CD1c-positive myeloid dendritic cell (primary cell): ENCODE data around the gene COPZ1.
"Not testable (repeated sequence)": the region's sequence is repeated elsewhere in the genome, so short reads cannot be mapped to it uniquely, and the experiment has no call there.

Source experiments
- DNase-seq: peaks from one replicate; pipeline ENCODE4 v3.0.0-alpha.2; 2016; ENCODE audit errors: extremely low spot score

COPZ1 gene, protein sequence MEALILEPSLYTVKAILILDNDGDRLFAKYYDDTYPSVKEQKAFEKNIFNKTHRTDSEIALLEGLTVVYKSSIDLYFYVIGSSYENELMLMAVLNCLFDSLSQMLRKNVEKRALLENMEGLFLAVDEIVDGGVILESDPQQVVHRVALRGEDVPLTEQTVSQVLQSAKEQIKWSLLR

DNA sequence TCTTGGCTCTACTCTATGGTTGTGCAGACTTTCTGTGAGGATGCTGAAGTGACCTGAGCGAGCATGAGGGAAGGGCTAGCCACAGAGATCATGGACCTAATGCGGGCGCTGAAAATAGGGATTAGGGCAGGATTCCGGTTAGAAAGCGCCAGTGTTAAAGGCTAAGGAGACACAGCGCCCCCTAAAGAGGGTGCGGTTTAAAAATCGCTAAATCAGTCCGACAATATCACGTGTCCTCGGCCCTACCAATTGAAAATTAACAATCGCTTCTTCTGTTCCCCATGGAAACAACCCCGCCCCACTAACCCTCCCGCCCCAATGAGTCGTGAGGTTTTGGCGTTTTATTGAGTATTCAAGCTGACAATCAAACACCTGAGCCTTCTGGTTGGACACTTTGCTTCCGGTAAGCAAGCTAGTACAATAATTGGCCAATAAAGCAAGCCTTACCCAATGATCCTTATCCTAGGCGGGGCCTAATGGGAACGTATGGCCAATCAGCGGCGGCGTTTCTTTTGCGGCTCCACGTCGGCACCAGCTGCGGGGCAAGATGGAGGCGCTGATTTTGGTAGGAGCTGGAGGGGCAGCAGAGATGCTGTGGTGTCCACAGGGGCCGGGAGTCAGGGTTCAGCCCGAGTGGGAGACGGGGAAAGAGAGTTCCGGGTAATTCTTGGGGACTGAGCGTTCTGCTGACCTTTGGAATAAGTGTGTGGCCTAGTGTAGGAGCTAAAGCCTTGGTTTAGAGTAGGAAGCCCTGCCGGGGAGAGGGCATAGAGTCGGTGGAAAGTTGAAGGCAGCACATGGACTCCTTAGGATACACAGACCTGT is at the start of gene COPZ1:
Gene COPZ1 (plus strand): TSS at position 515 of the 825 bp plus-strand sequence. CDS start 33 bp downstream, at position 548.
- peak; percentile 99 for DNase-seq

DNA sequence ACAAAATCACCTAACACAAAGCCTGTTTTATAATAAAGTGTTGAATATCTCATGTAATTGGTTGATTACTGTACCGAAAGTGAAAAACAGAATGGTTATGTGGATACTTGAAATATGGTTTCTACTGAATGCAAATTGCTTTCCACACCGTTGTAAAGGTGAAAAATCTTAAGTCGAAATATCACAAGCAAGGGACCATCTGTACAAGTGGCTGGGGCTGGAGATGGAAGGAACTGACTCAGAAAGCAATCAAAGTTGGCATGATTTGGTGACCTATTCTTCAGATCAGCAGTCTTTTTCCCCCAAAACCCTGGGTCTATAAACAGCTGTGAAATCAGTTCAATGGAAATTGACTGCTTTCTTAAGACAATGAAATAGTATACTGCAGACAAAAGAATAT is 48.6 kb upstream of the COPZ1 start:
- DNase-seq = no peak

DNA sequence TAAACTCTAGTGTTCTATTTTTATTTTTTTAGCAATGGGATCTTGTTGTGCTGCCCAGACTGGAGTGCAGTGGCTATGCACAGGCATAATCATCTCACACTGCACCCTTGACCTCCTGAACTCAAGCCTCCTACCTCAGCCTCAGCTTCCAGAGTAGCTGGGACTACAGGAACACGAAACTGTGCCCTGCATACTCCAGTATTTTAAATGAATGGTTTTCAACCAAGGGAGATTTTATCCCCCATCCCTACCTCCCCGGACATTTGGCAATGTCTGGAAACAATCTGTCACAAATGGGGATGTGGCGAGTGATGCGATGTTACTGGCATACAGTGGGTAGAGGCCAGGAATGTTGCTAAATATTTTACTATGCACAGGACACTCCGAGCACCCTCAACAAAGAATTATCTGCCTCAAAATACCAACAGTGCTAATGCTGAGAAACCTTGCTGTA is 47.1 kb upstream of the COPZ1 start:
- DNase-seq = no peak

DNA sequence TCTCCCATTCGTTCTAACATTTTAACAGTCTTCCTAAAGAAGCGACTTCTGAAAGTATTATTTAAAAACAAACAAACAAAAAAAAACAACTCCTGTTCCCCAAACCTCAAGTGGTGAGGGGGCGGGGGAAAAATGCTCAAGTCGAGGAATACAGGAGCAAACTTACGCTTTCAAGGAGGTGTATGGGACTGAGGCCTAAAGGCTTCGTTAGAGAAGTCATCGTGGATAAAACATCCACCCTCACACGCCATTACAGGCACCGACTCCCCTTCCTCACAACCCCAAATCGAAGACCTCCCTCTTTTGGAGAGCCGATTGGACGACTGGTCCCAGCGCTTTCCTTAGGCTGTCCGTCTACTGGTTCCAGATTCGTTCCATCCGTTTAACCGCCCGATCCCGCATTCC is 45.7 kb upstream of the COPZ1 start:
- no peak for DNase-seq

DNA sequence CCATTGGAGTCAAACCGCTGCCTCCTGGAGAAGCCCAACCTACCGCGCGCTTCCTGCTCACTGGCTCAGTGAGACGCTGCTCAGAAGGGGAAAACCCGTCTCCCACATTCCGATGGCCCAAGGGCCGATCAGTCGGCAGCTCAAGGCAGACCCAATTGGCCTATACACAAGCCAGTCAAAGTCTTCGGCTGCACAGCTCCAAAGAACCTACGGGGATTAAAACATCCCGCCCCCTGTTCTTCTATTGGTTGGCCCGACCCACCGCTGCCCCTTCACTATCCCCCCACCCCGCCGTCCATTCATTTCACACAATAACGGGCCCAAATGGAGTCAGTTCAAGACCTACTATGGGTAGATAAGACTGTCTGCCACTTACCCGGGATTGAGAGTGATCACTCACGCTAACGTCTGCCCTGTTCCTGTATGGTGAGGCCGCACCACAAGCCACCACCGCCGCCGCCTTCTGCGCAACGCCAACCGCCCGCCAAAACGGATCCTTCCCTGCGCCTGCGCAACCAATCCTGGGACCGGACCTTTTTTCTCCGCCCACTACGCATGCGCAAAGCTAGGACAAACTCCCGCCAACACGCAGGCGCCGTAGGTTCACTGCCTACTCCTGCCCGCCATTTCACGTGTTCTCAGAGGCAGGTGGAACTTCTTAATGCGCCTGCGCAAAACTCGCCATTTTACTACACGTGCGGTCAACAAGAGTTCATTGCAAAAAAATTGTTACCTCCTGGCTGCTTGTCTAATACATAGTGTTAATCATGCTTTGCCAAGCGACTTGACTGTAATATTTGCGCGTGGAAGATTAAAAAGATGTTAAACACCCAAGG is 45.1 kb upstream of the COPZ1 start, which contains the start of gene CBX5:
Gene CBX5 (minus strand): TSS at position 491 of the 836 bp plus-strand sequence. CDS start 22,472 bp downstream, outside the sequence.
- DNase-seq = peak; percentile 100

DNA sequence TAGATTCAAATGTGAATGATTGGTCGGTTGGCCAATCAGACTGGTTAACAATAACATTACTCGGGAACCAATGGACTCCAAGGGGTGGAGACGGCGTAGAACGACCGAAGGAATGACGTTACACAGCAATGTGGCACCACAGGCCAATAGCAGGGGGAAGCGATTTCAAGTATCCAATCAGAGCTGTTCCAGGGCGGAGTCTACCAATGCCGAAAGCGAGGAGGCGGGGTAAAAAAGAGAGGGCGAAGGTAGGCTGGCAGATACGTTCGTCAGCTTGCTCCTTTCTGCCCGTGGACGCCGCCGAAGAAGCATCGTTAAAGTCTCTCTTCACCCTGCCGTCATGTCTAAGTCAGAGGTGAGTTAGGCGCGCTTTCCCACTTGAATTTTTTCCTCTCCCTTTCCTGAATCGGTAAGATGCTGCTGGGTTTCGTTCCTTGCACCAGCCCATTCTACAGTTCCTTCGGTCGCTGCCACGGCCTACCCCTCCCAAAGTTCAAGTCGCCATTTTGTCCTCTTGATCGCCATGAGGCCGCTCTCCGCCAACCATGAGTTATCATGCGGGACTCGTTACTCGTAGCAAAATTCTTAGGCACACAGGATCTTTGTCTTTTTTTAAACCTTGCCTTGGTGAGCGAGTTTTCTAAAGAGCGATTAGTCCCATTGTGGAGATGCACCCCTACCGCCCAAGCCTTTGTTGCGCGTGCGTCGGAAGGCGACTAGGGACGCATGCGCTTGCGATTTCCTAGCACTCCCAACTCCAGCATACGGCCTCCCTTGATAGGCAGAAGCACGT is 44.3 kb upstream of the COPZ1 start, which contains the start of gene HNRNPA1:
Gene HNRNPA1 (plus strand): TSS at position 259 of the 793 bp plus-strand sequence. CDS start 82 bp downstream, at position 341.
- DNase-seq = peak; percentile 99

DNA sequence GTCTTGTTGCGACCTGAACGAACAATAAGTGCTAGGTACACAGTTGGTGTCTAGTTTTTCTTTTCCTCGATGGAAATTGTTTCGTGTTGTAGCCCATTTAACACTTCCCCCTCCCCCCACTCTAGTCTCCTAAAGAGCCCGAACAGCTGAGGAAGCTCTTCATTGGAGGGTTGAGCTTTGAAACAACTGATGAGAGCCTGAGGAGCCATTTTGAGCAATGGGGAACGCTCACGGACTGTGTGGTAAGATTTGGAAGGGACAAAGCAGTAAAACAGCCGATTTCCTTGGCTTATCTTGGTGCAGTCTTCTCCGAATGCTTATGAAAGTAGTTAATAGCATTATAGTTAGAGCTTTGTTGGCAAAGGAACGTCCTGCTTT is 43.7 kb upstream of the COPZ1 start:
- DNase-seq = not testable (repeated sequence)

DNA sequence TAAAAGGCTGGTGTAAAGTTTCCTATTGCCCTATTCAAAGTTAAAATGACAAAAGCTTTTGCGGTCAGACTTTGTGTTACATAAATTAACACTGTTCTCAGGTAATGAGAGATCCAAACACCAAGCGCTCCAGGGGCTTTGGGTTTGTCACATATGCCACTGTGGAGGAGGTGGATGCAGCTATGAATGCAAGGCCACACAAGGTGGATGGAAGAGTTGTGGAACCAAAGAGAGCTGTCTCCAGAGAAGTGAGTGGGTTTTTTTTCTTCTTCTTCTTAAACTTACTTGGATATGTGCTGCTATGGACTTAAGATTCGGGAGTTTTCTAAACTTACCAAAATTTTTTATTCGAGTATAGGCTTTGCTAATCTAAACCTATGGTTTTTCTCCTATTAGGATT is 43.2 kb upstream of the COPZ1 start:
- DNase-seq = not testable (repeated sequence)

DNA sequence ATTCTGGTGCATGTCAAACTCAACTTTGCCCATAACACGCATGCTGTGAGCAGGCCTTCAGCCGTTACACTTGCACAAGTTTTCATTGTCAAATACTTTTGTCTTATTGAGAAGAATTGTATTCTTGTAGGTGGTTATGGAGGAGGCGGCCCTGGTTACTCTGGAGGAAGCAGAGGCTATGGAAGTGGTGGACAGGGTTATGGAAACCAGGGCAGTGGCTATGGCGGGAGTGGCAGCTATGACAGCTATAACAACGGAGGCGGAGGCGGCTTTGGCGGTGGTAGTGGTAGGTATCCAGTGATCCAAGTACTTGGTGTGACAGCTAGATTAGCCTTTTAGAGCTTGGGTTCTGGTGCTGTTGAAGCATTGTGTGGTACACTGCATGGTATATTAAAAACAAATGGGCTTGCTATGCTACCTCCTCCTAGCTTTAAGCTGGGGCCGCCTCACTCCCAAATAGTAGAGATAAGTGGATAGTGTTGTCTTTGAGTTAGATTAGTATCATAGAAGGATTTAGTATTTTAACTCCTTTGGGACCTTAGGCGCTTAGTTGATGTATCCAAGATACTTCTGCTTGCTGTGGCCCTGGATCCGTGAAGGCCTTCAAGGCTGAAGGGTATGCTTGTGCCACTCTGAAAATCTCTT is 41.9 kb upstream of the COPZ1 start:
- no peak for DNase-seq

DNA sequence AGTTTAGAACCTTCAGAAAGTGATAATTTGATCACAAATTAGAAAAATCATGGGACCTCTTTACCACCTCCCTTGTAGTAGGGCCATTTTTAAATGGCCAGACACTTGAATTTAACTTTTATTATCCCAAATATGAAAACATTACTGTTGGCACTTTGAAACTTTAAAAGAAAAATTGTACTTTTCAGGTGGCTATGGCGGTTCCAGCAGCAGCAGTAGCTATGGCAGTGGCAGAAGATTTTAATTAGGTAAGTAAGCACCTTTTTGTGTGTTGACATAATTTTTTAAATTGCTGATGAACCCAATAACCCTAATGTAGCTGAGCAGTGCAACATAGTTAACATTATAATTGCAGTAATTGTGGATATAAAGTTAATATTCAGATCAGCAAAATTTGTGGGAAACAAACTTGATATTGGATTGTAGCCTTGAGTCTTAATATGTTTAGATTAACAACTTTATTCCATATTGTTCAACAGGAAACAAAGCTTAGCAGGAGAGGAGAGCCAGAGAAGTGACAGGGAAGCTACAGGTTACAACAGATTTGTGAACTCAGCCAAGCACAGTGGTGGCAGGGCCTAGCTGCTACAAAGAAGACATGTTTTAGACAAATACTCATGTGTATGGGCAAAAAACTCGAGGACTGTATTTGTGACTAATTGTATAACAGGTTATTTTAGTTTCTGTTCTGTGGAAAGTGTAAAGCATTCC is 40.7 kb upstream of the COPZ1 start:
- not testable (repeated sequence) for DNase-seq

DNA sequence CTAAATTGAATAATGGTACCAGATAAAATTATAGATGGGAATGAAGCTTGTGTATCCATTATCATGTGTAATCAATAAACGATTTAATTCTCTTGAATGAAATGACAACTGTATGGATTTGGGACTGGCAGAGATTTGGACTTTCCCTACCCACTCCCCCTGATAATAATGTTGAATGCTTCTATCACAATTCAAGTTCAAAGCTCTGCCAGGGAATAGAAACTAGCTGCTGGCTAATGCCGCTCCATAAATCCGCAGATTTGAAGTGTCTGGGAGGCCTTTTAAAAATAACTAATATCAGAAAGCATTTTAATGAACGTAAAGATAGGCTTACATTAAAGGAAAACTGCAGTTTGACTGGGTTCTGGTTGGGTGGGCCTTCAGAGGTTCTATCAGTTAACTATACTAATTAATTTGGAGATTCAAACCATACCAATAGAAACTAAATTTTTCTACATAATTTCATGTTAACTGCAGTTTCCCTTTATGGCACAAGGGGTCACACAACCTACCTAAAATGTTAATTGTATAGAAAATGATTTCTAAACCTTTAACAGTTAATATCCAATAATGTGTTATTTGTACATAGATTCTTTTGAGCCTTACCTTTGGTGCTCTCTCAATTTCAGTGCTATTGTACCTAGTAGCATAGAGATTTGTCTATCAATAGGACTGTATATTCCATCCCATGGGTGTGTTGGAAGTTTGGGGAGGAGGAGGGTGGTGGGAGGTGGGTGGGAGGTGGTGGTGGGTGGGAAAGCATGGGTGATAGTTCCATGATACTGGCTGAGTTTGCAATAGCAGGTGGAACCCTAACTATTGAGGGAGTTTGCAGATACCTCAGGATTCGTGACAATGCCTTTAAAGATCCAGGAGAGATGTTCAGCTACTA is 39.5 kb upstream of the COPZ1 start:
- DNase-seq = no peak

DNA sequence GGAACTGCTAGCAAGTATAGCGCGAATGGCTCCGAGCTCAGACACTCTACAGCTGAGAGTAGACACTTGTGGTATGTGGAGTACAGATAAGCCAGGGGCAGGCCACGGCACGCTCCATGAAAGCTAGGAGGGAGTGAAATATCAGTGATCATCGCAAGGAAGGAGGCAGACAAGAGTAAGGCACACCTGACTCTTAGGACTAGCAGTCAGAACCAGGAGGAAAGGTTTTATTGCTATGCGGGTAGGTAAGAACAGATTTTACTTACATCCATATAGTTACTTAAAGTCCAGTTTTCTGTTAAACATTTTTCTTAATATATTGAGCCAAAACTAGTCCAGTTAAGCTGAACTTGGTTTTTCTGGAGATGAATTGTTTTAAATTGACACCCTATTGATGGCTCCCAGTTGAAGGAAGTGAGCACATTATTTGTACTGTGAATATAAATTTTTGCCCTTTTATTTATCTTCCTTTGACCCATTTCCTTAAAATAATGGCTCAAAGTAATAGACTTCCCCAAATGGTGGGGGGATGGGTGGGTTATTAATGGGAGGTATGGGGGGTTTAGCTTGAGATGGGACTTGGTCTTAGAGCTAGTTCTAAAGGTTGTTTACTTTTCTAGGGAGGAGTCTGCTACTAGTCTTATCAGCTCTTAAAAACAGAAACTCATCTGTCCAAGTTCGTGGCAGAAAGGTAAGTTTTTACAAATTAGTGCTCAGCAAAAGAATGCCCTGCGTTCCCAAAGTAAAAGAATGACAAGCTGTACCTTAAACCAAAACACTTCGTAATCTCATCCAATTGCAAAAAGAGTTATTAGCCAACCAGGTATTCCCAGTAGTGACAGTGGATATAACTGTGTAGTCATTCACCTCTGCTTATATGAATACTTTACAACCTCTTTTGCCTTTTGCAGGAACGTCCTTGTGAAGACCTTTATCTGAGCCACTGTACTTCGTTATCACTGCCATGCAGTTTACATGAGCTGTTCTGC is 38.6 kb upstream of the COPZ1 start:
- DNase-seq = no peak

DNA sequence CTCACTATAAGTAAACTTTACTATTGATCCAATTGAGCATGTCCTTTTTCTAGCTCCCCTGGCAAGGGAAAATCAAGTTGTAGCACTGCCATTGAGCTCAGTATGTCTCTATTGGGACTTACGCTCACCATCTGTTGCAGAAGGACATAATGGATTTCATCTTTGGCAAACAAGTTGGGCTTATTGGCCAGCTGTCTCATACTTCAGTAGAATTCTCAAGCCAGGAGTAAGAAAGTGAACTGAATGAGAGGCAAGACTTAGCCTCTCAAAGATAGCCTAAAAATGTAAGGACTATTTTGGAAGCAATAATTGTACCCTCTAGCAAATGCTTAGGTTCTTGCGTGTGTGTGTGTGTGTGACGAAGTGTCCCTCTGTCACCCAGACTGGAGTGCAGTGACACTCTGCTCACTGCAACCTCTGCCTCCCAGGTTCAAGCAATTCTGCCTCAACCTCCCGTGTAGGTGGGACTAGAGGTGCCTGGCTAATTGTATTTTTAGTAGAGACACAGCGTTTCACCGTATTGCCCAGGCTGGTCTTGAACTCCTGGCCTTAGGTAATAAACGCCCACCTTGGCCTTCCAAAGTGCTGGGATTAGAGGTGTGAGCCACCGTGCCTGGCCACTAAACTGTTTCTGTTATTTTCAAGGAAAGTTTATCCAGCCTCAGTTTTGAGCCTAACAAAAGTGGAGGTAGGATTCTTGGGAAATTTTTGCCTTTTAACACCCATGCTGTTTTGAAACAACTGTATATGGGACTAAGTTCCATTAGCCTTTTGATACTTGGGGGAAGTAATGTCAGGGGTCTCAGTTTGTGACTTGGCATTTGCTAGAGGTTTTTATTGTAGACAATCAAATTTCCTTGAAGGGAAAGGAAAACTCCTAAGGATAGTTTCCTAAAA is 37.4 kb upstream of the COPZ1 start:
- DNase-seq = no peak

DNA sequence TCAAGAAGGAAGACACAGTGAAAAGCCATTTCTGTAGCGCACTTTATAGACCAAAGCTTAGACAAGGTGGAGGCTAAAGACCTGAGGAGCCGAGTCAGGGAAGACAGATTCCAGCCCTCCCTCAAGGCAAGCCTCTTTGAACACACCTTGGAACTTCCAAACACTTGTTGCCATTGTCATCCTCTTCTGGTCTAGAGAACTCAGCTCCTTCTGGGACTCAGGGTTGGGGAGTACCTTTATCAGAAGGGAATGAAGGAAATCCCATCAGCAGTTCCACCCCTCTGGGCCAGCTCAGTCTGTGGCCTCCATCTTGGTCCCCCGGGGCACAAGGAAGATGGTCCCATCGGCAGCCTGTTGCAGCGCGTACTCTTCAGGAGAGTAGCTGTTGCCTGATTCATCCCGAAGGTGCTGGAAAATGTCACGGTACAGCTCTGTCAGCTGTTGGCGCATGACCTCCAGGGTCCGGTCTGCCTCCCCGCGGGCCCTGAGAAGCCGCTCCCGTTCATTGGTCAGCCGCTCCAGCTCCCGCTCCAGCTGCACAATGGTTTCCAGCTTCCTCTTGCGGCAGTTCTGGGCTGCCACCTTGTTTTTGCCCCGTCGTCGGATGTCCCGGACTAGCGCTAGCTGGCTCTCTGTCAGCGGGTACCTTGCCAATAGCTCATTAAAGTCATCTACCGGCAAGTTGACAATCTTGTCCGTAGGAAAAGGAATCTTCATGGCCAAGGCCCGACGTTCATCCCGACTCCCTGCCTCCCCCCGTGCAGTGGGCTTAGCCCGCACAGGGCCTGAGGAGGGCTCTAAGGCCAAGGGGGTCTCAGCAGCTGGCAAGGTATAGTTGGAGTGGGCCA is 32.6 kb upstream of the COPZ1 start:
- DNase-seq = no peak

DNA sequence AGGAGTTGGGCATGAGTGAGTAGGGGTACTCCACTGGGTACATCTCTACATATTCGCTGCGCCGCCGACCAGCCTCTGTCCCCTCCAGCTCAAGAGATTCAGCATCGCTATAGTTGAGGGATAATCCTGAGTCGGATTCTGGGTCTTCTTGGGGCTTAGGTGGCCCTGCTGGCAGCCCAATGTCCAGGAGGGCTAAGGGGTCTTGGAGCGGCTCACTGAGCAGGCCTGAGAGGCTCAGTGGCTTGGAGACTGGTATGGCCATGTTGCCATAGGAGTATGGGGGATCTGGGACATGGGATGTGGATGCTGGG is 32.0 kb upstream of the COPZ1 start:
- no peak for DNase-seq
